GM23248 (cell line): Measurements from ENCODE around the gene SFRP5.

Source experiments
- EZH2 ChIP-seq: fragments of 200-600 bp; sonication (generic); IDR thresholded peaks from 2 replicates; pipeline ENCODE4 v1.6.1; 2018; ENCODE audit warnings: antibody characterized with exemption, mild to moderate bottlenecking; ENCODE audit not compliant: insufficient read depth, poor library complexity, severe bottlenecking
- EZH2phosphoT487 ChIP-seq: fragments of 200-600 bp; sonication (generic); IDR thresholded peaks from 2 replicates; pipeline ENCODE4 v1.6.1; 2018; ENCODE audit warnings: antibody characterized with exemption, moderate library complexity, mild to moderate bottlenecking, low read depth; ENCODE audit not compliant: insufficient read depth

- TF ChIP-seq EZH2phosphoT487 (no peak), EZH2 (no peak)
These were observed 1.3 kb upstream of the SFRP5 start for GRCh38 chr10:97773096-97773495.
